Aortic smooth muscle cell (primary cell): ENCODE measurements around the gene NAV3. TPM values are rescaled to one million over a fixed set of nuclear protein-coding genes. Genes with fewer than 3 reads are reported as not detected.

ENCODE experiments used
- total RNA-seq: library from RNA; depleted of rRNA; stranded (reverse); fragments of >200 nt; gene quantifications from 2 replicates; pipeline ENCODE4 v1.2.3, GENCODE V29; 2014

Gene NAV3
- 48.3 and 55.8 TPM in 2 replicates for total RNA-seq

GRCh38 chr12:77830583-77831351 lies at the start of gene NAV3:
NAV3 (plus strand) TSS chr12:77830894; CDS start chr12:77831462, 568 bp downstream.

